Stimulated activated CD4-positive, alpha-beta T cell treated with anti-CD3 and anti-CD28 coated beads, Interleukin-1b, Interleukin-23, amount 100 ng/mL, for 1 hour (primary cell): ENCODE data around the gene ABCB8.
A peak's percentile ranks its signal among the peaks of the same experiment; 100 is the strongest.
"Not testable (repeated sequence)": the region's sequence is repeated elsewhere in the genome, so short reads cannot be mapped to it uniquely, and the experiment has no call there.

Experiments
- DNase-seq, 2 donors: peaks; one replicate each; pipeline ENCODE4 v3.0.0-alpha.2; 2020; ENCODE audit warnings: low read depth in 2 of 2

Gene ABCB8

DNA sequence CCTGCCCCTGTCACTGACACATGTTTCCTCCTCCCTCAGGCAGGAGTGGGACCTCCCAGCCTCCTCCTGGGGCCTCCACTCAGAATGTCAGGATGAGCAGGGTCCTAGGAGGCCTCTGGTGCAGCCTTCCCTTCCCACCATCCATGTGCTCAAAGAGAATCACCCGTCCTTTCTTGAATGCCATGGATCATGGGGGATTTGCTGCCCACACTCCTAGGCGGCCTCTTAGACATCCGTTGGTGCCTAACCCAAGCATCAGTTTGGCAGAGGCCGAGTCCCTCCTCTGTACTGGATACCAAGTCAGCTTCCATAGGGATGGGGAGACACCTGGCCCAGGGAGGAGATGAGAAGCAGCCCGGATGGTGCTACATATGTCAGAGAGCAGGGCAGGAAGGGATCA lies 30.4 kb upstream of the ABCB8 start:
- DNase-seq: no peak

DNA sequence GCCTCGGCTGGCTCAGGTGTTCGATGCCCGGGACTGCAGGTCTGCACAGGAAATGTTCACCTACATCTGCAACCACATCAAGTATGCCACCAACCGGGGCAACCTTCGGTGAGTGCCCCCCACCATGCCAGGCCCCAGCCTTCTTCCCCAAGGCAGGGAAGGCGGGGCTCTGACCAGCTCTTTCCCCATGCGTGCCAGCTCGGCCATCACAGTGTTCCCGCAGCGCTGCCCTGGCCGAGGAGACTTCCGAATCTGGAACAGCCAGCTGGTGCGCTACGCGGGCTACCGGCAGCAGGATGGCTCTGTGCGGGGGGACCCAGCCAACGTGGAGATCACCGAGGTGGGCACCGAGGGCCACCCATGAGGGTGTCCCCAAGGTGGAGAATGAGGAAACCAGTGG lies 29.9 kb upstream of the ABCB8 start:
- DNase-seq: no peak

DNA sequence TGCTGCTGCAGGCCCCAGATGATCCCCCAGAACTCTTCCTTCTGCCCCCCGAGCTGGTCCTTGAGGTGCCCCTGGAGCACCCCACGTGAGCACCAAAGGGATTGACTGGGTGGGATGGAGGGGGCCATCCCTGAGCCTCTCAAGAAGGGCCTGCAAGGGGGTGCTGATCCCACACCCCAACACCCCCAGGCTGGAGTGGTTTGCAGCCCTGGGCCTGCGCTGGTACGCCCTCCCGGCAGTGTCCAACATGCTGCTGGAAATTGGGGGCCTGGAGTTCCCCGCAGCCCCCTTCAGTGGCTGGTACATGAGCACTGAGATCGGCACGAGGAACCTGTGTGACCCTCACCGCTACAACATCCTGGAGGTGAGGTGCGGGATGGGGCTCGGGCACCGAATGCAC lies 29.2 kb upstream of the ABCB8 start:
- no peak for DNase-seq

DNA sequence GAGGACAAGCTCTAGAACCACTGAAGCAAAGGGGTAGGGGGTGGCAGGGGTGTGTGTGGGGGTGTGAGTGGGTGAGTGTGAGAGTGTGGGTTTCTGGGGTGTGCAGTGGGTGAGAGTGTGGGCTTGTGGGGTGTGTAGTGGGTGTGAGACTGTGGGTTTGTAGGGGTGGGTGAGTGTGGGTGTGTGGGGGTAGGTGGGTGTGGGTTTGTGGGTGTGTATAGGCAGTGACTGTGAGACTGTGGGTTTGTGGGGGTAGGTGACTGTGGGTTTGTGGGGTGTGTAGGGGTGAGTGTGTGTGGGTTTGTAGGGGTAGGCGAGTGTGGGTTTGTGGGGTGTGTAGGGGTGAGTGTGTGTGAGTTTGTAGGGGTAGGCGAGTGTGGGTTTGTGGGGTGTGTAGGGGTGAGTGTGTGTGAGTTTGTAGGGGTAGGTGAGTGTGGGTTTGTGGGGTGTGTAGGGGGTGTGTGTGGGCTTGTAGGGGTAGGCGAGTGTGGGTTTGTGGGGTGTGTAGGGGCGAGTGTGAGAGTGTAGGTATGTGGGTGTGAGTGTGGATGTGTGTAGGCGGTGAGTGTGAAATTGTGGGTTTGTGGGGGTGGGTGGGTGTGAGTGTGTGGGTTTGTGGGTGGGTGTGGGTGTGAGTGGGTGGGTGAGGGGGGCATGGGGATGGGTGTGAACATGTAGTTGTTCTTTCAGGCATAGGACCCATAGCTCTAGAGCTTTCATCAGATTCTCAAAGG lies 28.6 kb upstream of the ABCB8 start:
- DNase-seq: no peak

DNA sequence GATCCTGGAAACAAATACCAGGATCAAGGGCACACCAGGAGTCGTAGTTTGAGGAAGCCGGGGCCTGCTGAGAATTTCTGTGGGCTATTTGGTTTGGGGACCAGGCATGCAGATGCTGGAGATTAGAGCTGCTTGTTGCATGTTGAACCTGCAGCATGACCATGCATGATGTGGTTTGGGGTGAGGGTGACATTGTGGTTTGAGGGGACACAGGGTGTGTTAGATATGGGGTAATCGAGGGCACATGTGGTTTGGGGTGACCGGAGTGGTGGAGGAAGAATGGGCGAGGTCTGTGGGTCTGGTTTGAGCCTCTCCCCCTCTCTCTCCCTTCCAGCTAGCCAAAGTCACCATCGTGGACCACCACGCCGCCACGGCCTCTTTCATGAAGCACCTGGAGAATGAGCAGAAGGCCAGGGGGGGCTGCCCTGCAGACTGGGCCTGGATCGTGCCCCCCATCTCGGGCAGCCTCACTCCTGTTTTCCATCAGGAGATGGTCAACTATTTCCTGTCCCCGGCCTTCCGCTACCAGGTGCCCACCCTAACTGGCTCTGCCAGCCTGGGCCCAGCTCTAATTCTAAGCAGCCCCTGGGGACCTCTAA lies 27.3 kb upstream of the ABCB8 start:
- no peak for DNase-seq

DNA sequence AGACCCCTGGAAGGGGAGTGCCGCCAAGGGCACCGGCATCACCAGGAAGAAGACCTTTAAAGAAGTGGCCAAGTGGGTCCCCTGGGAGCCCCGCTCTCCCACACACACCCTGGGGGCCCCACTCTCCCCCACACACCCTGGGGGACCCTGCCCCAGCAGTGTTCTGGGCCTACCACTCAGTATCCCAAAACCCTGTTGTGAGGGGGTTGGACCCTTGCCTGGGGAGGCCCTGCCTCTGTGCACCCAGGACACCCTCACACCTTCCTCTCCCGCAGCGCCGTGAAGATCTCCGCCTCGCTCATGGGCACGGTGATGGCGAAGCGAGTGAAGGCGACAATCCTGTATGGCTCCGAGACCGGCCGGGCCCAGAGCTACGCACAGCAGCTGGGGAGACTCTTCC lies 26.7 kb upstream of the ABCB8 start:
- DNase-seq: no peak

DNA sequence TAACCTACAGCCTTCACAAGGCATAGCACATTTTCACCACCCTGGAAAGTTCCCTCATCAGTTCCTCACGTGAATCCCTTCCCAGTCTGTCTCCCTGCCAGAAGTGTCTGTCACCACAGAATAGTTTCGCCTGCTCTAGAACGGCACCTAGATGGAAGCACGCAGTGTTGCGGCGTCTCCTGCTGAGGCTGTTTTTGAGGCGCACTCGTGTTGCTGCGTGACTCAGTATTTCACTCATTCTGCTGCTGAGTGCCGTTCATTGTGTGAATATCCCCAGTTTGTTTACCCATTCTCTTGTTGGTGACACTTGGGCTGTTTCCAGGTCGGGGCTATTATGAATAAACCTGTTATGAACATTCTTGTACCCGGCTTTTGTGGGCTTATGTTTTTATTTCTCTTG lies 24.7 kb upstream of the ABCB8 start:
- no peak for DNase-seq

DNA sequence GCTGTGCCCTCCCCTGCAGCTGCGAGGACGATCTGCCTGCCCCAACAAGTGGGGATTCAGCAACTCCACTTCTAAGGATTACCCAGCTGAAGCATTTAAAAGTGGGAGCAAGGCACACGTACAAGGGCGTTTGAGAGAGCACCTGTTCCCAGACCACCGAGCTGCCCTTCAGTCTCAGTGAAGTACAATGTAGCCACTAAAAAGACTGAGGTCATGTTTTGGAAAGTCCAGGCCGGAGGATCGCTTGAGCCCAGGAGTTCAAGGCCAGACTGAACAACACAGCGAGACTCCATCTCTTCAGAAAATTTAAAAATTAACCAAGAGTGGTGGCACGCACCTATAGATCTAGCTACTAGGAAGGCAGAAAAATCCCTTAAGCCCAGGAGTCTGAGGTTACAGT lies 22.7 kb upstream of the ABCB8 start:
- no peak for DNase-seq

DNA sequence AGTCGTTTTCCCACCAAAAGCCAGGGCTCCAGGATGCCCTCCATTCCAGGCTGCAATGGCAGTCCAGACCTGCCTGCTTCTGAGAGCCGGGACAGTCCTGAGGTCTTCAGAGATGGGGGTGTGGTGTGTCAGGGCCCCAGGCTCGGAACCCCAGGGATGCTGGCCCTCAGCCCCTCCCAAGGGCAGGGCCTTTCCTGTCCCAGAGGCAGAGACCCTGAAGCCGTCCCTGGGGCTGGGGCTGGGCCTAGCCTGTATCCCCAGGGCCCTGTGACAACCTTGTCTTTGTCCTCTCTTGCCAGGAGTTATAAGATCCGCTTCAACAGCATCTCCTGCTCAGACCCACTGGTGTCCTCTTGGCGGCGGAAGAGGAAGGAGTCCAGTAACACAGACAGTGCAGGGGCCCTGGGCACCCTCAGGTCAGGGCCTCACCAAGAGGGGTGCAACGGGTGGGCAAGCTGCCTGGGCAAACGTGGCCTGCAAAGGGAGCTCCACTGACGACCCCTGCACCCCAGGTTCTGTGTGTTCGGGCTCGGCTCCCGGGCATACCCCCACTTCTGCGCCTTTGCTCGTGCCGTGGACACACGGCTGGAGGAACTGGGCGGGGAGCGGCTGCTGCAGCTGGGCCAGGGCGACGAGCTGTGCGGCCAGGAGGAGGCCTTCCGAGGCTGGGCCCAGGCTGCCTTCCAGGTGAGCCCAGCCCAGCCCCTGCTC lies 21.5 kb upstream of the ABCB8 start:
- no peak for DNase-seq

DNA sequence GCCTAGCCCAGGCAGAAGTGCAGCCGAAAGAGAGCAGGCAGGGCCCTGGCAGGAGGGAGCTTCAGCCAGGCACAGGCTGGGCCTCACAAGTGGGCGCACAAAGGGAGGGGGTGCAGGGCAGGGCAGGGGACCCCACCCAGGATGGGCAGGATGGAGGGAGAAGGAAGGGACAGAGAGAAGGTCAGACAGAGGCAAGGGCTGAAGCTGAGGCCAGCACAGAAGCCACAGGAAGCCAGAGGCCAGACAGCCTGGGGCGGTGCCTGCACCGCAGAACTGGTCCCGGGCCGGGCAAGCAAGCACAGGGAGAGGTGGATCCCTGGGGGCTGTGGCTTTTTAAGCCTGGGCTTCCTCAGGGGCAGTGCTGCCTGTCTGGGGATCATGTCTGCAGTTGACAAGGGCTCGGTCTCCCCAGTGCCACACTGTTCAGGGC lies 20.8 kb upstream of the ABCB8 start:
- DNase-seq: no peak

DNA sequence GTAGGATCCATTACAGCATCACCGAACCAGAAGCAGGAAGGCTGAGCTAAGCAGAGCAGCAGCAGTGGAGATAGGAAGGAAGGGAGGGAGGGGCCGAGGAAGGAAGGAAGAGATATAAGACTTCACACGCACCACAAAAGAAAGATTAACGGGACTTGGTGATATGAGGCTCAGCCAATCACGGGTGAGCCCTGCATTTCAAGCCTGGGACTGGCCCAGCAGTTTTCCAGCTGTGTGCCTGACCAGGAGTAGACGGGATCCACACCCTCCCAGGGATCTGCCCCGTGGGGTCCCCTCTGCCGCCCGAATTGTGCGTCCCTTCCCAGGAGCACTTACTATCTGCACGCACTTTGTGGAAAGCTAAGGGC lies 20.1 kb upstream of the ABCB8 start:
- DNase-seq: no peak

DNA sequence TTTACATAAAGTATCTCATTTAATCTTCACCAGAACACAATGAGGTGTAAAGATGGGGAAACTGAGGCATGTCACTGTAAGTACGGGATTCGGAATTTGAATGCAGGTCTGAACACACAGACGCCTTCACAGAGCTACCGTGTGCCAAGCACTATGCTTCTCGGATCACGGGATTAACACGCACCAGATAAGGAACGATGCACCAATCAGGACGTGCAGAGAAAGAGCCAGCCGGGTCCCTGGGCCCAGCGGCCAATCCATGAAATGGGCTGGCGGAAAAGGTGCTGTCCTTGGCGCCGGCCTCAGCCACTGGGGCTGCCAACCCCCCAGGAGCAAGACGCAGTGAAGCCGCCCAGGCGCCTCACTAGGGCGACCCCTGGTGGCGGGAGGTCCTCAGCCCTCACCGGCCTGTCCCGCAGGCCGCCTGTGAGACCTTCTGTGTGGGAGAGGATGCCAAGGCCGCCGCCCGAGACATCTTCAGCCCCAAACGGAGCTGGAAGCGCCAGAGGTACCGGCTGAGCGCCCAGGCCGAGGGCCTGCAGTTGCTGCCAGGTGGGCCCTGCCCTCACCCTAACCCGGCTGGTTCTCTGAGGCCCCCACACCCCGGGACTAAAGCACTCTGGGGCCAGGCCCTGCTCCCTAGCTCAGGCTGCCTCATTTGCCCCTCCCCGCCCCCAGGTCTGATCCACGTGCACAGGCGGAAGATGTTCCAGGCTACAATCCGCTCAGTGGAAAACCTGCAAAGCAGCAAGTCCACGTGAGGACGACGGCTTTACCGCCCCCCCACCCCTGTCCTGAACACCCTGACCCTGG lies 19.5 kb upstream of the ABCB8 start:
- peak; percentile 57 to 79 for DNase-seq

DNA sequence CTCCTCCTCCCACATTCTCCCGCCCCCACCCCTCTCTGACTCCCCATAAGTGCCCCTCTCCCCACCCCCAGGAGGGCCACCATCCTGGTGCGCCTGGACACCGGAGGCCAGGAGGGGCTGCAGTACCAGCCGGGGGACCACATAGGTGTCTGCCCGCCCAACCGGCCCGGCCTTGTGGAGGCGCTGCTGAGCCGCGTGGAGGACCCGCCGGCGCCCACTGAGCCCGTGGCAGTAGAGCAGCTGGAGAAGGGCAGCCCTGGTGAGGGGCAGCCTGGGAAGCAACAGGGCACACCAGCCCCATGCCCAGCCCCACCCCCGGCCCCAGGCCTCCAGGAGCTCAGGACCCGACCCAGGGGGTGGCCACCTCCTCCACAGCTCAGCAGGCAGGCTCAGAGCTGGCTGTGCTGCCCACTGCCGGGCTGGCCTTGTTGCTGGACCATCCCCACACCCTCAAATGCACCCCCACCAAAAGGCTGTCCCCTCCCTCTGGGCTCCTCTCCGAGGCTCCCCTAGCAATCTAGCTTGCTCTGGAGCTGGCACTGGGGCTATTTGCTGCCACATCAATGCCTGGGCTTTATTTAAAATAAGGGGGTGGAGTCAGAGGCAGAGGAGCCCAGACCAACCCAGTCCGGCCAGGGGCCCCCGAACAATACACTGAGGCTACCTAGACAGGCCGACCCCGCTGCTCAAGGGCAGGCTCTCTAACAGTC lies 18.8 kb upstream of the ABCB8 start:
- no peak for DNase-seq

DNA sequence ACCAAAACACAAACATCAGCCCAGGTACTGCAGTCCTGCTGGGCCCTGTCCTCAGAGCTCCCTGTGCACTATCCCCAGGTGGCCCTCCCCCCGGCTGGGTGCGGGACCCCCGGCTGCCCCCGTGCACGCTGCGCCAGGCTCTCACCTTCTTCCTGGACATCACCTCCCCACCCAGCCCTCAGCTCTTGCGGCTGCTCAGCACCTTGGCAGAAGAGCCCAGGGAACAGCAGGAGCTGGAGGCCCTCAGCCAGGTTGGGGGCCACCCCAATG lies 18.3 kb upstream of the ABCB8 start:
- no peak for DNase-seq

DNA sequence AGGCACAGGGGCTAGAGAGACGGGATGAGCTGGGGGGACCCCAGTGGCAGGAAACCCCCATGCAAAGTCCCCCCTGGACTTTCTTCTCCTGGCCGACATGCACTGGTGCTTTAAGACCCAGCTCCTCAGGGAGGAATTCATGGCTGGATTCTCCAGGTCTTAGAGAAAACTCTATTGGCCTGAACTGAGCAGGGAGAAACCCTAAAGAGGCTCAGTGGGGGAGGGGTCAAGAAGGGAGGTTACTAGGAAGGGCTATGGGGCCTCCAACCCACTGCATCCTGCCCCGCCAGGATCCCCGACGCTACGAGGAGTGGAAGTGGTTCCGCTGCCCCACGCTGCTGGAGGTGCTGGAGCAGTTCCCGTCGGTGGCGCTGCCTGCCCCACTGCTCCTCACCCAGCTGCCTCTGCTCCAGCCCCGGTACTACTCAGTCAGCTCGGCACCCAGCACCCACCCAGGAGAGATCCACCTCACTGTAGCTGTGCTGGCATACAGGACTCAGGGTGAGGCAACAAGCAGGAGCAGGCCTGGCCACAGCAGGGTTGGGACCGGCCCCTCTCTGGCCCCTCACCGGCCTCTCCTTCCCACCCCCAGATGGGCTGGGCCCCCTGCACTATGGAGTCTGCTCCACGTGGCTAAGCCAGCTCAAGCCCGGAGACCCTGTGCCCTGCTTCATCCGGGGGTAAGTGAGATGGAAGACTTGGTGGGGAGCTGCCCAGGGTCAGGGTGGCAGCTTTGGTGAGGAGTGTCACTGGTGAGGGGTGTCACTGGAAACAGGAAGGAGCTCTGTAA lies 17.7 kb upstream of the ABCB8 start:
- no peak for DNase-seq

DNA sequence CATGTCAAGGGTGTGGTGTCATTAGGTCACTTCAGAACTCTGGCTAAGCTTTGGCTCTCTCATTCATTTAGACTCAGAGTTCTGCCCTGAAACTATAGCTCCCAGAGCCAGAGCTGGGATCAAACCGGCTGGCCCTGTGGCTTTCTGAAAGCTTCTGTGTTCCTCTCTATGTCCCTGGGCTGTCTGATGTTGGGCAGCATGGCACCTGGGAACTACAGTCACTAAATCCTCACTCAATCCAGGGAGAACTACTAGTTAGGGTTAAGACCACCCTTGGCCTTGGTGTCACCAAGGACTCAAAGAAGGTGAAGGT lies 17.2 kb upstream of the ABCB8 start:
- no peak for DNase-seq

DNA sequence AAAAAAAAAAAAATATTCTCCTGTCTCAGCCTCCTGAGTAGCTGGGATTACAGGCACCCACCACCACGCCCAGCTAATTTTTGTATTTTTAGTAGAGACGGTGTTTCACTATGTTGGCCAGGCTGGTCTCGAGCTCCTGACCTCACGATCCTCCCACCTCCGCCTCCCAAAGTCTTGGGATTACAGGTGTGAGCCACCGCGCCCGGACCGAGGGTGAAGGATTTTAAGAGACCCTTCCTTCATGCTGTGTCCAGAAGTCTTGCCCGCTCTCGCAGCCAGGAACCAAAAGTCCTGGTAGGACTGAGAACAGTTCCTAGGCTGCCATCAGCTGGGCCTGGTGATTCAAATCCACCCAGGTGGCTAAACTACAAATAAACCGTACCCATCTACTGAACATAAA lies 16.6 kb upstream of the ABCB8 start:
- DNase-seq: not testable (repeated sequence)

DNA sequence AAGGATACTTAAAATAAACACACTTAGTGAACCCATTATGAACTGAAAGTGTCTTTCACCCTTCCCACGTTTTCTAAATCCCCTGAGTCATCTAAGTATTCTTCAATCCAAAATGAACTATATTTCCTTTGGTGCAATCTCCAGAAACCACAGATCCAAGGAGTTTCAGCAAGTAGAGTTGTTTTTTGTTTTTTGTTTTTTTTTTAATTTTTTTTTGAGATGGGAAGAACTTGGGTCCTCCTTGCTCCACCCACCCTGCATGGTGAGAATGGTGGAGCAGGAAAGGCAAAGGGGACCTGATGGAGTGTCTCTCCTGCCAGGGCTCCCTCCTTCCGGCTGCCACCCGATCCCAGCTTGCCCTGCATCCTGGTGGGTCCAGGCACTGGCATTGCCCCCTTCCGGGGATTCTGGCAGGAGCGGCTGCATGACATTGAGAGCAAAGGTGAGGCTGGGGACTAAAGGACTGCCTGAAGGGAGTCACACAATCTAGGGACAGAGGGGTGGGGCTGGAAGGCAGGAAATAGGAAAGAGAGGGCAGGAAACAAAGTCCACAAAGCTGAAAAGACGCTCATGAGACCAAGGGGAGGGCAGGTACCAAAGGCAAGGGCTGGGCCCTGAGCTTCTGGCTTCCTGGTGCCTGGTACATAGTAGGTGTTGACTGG lies 16.1 kb upstream of the ABCB8 start:
- DNase-seq: no peak

DNA sequence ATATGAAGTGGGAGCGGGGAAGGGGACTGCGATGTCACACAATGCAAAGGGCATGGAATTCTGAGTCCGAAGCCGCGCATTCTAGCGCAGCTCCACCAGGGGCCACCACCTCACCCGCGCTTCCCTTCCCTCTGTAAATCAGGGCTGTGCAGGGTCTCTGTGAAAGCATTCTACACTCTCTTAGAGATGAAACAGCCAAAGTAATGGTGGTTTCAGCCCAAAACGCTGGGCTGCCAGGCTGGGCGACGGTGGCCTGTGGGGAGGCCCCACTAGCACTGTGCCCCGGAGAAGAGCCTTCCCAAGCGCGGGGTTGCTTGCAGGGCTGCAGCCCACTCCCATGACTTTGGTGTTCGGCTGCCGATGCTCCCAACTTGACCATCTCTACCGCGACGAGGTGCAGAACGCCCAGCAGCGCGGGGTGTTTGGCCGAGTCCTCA lies 15.3 kb upstream of the ABCB8 start:
- no peak for DNase-seq

DNA sequence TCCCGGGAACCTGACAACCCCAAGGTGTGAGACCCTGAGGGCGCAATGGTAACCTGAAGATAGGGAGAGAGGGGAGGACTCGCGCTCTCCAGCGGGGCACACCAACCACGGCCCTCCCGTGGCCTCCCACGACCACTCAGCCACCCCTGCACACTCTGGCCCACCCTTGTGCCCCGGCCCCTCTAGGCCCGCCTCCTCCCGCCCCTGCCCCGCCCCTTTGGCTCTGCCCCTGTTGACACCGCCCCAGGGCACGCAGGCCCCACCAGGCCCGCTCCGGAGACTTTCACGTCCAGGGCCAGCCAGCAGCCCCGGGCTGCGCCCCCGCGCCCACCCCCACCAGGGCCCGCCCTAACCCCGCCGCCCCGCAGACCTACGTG lies 14.9 kb upstream of the ABCB8 start:
- DNase-seq: no peak
